ENCODE data around the gene NCOA4.
"Not testable (repeated sequence)": the region's sequence is repeated elsewhere in the genome, so short reads cannot be mapped to it uniquely, and the experiment has no call there.

Gene NCOA4

GRCh38 chr10:46030091-46030937, at the start of gene NCOA4:
TSS of gene NCOA4 (minus strand) at chr10:46030623. CDS start at chr10:46016680, 13,943 bp downstream.
- peak; percentile 98 for DNase-seq

- DNase-seq: no peak
Measured at GRCh38 chr10:46079831-46080585, 49.6 kb upstream of the NCOA4 start.

GRCh38 chr10:46077731-46078413, 47.4 kb upstream of the NCOA4 start:
- DNase-seq: no peak

GRCh38 chr10:46077141-46077554, 46.7 kb upstream of the NCOA4 start:
- DNase-seq: no peak

GRCh38 chr10:46075869-46076268, 45.4 kb upstream of the NCOA4 start:
- no peak for DNase-seq

GRCh38 chr10:46074196-46074946, 43.9 kb upstream of the NCOA4 start:
- no peak for DNase-seq

GRCh38 chr10:46073564-46073963, 43.1 kb upstream of the NCOA4 start:
- DNase-seq: no peak

GRCh38 chr10:46070749-46071148, 40.3 kb upstream of the NCOA4 start:
- DNase-seq: no peak

GRCh38 chr10:46069771-46070463, 39.5 kb upstream of the NCOA4 start:
- no peak for DNase-seq

GRCh38 chr10:46068905-46069304, 38.5 kb upstream of the NCOA4 start:
- no peak for DNase-seq

- DNase-seq: no peak
Measured at GRCh38 chr10:46068117-46068516, 37.7 kb upstream of the NCOA4 start.

- DNase-seq: no peak
Measured at GRCh38 chr10:46064269-46064817, 33.9 kb upstream of the NCOA4 start.

- DNase-seq: no peak
Measured at GRCh38 chr10:46062723-46063428, 32.5 kb upstream of the NCOA4 start.

- DNase-seq: no peak
Measured at GRCh38 chr10:46060706-46061105, 30.3 kb upstream of the NCOA4 start.

- DNase-seq: not testable (repeated sequence)
Measured at GRCh38 chr10:46057927-46058326, 27.5 kb upstream of the NCOA4 start.

- DNase-seq: no peak
Measured at GRCh38 chr10:46057038-46057437, 26.6 kb upstream of the NCOA4 start.

GRCh38 chr10:46055771-46056170, 25.3 kb upstream of the NCOA4 start:
- no peak for DNase-seq

- no peak for DNase-seq
Measured at GRCh38 chr10:46053534-46054434, 23.4 kb upstream of the NCOA4 start.

- DNase-seq: no peak
Measured at GRCh38 chr10:46052791-46053375, 22.5 kb upstream of the NCOA4 start.

All from NCI-H82 (cell line).